A549 (cell line): ENCODE results near the gene LOXL1.

ENCODE experiments used
- BCL3 ChIP-seq: fragments of >200 bp; sonication (Bioruptor Twin); formaldehyde crosslinking; IDR thresholded peaks from 3 replicates; pipeline ENCODE4 v1.6.1; 2016
- CTCF ChIP-seq: fragments of >200 bp; sonication (Bioruptor Twin); formaldehyde crosslinking; IDR thresholded peaks from 3 replicates; pipeline ENCODE4 v1.5.1; 2016
- EHF ChIP-seq: fragments of 250-450 bp; sonication (Bioruptor Pico); IDR thresholded peaks from 2 replicates; pipeline ENCODE4 v1.5.0; 2020; ENCODE audit warnings: mild to moderate bottlenecking
- EHMT2 ChIP-seq: fragments of 200-600 bp; sonication (generic); IDR thresholded peaks from 2 replicates; pipeline ENCODE4 v1.6.1; 2016; ENCODE audit warnings: antibody characterized with exemption, low read depth, mild to moderate bottlenecking, moderate library complexity
- EP300 ChIP-seq, 2 experiments: fragments of >200 bp; sonication (Bioruptor Twin); formaldehyde crosslinking; IDR thresholded peaks; 2 replicates in 1 of 2; 3 replicates in 1 of 2; pipeline ENCODE4 v1.6.1; 2016 to 2017
- MAX ChIP-seq: IDR thresholded peaks from 2 replicates; pipeline ENCODE4 v1.6.1; 2012
- MAZ ChIP-seq: fragments of 150-350 bp; IDR thresholded peaks from 2 replicates; pipeline ENCODE4 v1.6.1; 2014; ENCODE audit warnings: antibody characterized with exemption, low read depth, low read length, borderline replicate concordance
- RAD21 ChIP-seq, 2 experiments: fragments of >200 bp in 1 of 2; sonication (Bioruptor Twin) in 1 of 2; formaldehyde crosslinking in 1 of 2; IDR thresholded peaks in 1 of 2; conservative IDR thresholded peaks in 1 of 2; 2 replicates in 1 of 2; 3 replicates in 1 of 2; pipeline ENCODE4 v1.6.1; 2012 to 2018; ENCODE audit warnings: inconsistent platforms in 1 of 2
- REST ChIP-seq: fragments of 200-600 bp; sonication (generic); IDR thresholded peaks from 2 replicates; pipeline ENCODE4 v1.6.1; 2016; ENCODE audit warnings: antibody characterized with exemption, mild to moderate bottlenecking, moderate library complexity
- SREBF2 ChIP-seq: fragments of 450-650 bp; IDR thresholded peaks from 2 replicates; pipeline ENCODE4 v1.6.1; 2014; ENCODE audit warnings: mild to moderate bottlenecking, moderate library complexity
- TP53 ChIP-seq: fragments of 250-450 bp; sonication (Bioruptor Pico); IDR thresholded peaks from 2 replicates; pipeline ENCODE4 v1.5.0; 2021; ENCODE audit warnings: mild to moderate bottlenecking, moderate library complexity

- TF ChIP-seq CTCF (no peak), RAD21 (conservative IDR thresholded peaks at IDR 0.05 in 1 of 2, IDR thresholded peaks at IDR 0.05 in 1 of 2) (no peak), REST (no peak), EHMT2 (no peak), EP300 (IDR thresholded peaks at IDR 0.05) (no peak), BCL3 (no peak), MAZ (no peak), EHF (CRISPR knock-in tag) (no peak), MAX (no peak), SREBF2 (no peak), TP53 (CRISPR knock-in tag) (no peak)
Measured at GRCh38 chr15:73891328-73892315, 34.6 kb upstream of the LOXL1 start.
